GM19397 (cell line): ENCODE results near the gene CCDC87.
"Not testable (repeated sequence)": the region's sequence is repeated elsewhere in the genome, so short reads cannot be mapped to it uniquely, and the experiment has no call there.

Source experiments
- ATAC-seq: cut with Tn5 transposase; IDR thresholded peaks from one replicate; pipeline ENCODE4 v1.9.1; 2021; ENCODE audit warnings: mild to moderate bottlenecking, moderate library complexity; ENCODE audit not compliant: unreplicated experiment

Gene CCDC87

GRCh38 chr11:66617155-66617834, 24.4 kb upstream of the CCDC87 start:
- ATAC-seq: no peak

DNA sequence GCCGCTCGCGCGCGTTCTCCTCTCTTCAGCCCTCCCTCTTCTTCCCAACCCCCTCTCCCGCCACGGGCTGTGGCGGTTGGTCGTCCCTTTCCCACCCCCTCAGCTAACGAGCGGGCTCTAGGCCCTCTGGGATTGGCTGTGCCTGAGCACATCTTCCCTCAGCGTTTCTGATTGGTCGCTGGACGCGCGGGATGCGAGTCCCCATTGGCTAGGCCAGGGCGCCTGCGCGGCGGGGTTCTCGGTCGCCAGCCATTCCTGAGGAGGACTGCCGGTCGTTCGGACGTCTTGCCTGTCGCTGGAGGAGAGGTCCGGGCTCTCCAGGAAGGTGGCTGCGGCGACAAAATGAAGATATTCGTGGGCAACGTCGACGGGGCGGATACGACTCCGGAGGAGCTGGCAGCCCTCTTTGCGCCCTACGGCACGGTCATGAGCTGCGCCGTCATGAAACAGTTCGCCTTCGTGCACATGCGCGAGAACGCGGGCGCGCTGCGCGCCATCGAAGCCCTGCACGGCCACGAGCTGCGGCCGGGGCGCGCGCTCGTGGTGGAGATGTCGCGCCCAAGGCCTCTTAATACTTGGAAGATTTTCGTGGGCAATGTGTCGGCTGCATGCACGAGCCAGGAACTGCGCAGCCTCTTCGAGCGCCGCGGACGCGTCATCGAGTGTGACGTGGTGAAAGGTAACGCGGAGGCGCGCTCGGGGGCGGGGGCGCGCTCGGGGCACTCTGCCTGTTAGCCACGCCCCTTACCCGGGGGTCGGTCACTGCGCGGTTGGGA, 23.7 kb upstream of the CCDC87 start, which contains the start of gene RBM14:
TSS of gene RBM14 (plus strand) at position 252 of the 776 bp plus-strand sequence. CDS start at position 343, 91 bp downstream.
- ATAC-seq: peak; percentile 91

DNA sequence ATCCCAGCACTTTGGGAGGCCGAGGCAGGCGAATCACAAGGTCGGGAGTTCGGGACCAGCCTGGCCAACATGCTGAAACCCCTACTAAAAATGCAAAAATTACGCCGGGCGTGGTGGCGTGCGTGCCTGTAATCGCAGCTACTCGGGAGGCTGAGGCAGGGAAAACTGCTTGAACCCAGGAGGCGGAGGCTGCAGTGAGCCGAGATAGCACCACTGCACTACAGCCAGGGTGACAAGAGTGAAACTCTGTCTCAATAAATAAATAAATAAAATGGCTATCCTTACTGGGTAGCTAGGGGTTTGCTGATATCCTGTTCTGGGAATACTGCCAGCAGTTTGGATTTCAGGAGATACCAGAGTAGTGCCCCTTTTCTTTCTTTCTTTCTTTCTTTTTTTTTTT, 21.2 kb upstream of the CCDC87 start:
- ATAC-seq: no peak

DNA sequence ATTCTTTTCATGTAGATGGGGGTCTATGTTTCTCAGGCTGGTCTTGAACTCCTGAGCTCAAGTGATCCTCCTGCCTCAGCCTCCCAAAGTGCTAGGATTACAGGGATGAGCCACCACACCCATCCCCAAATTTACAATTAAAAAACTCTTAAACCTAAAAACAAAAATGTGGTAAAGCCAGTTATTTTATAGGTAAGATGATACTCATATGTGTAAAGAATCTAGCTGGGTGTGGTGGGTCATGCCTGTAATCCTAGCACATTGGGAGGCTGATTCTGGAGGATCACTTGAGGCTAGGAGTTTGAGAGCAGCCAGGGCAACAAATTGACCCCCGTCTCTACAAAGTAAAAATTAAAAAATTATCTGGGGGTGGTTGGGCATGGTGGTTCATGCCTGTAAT, 19.6 kb upstream of the CCDC87 start:
- ATAC-seq: no peak

DNA sequence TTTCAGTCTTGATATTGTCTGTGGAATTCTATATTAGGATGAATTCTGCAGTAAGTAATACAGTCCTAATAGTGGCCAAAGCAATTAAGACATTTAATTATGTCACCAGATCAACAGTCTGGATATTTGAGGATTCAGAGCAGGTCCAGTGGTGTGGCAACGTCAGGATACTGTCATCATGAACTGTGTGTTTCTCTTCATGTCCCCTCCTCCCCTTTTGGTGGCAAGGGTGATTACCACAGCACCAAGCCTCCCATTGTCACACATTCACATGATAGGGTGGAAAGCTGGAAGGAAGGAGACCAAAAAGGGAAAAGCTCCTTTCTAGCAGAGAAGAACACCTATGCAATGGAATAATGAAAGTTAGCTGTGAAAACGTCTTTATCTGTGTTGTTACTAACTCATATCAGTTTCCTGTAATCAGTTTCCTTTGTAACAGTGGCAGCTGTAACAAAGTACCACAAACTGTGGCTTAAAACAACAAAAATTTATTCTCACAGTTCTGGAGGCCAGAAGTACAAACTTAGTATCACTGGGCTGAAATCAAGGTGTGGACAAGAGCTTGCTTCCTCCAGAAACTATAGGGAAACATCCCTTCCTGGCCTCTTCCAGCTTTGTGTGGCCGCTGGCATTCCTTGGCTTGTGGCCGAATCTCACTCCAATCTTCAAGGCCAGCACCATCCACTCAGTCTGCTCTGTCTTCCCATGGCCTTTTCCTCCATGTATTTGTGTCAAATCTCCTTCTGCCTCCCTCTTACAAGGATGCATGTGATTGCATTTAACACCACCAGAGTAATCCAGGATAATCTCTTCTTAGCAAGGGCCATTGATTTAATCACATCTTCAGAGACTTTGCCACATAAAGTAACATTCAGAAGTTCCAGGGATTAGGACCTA, 17.1 kb upstream of the CCDC87 start:
- no peak for ATAC-seq

DNA sequence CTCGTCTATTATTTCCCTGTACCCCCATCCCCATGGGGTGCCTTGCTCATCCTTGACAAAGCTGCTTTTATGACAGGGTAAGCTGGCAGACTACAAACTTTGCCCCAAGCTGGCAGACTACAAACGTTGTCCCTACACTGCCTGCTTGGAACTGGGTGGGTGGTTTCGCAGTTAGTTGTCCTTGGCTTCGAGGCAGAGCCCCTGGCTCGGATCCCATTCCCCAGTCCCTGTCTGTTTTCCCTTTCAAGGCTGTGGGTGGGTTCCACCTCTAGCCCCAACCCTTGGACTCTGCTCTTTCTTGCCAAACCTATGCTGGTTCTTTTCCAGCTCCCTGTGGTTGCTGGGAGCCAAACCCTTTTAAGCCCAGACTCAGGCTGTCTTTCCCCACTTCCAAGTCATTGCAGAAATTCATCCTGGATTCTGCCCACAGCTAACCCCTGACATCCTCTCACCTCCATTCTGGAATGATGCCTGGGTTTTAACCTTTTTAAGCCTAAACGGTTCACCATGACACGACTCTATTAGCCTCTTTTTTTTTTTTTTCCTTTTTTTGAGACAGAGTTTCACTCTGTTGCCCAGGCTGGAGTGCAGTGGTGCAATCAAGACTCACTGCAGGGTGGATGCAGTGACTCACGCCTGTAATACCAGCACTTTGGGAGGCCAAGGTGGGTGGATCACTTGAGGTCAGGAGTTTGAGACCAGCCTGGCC, 14.4 kb upstream of the CCDC87 start:
- no peak for ATAC-seq

GRCh38 chr11:66606608-66607007, 13.7 kb upstream of the CCDC87 start:
- ATAC-seq: not testable (repeated sequence)

- no peak for ATAC-seq
Measured at GRCh38 chr11:66604155-66604554, 11.3 kb upstream of the CCDC87 start.

DNA sequence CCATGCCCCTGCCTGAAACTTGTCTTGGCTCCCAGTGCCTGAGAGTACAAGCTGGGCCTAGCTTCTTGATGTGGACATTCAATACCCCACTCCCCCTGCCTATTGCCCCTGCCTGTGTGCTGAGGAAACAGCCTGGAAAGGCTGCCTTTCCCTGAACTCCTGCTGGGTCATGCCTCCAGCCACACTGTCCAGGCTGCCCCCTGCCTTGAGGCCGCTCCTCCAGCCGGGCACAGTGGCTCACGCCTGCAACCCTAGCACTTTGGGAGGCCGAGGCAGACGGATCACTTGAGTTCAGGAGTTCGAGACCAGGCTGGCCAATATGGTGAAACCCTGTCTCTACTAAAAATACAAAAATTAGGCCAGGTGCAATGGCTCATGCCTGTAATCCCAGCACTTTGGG, 10.2 kb upstream of the CCDC87 start:
- ATAC-seq: no peak

DNA sequence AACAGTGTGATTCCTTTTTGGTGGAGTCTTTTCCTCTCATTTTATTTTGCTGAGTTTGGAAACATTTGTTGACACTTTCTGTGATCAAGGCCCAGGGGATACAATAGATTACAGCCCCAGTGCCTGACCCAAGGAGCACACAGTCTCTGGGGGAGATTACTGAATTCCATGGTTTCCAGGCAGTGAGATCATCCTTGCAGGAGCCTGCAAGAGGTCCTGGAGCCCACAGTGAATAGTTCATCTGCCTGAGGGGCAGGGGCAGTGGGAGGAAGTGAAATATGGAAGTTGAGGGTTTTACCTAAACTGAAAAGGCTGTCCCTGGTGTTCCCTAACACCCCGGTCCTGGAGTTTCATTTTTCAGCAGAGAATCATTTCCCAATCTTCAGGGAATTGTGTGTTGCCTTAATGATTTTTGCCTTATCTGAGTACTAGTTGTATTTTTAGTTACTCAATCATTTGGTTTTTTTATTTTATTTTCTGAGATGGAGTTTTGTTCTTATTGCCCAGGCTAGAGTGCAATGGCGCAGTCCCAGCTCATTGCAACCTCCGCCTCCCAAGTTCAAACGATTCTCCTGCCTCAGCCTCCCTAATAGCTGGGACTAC, 7.9 kb upstream of the CCDC87 start:
- ATAC-seq: no peak

- no peak for ATAC-seq
Measured at GRCh38 chr11:66600219-66600618, 7.4 kb upstream of the CCDC87 start.

GRCh38 chr11:66598993-66599392, 6.1 kb upstream of the CCDC87 start:
- no peak for ATAC-seq

DNA sequence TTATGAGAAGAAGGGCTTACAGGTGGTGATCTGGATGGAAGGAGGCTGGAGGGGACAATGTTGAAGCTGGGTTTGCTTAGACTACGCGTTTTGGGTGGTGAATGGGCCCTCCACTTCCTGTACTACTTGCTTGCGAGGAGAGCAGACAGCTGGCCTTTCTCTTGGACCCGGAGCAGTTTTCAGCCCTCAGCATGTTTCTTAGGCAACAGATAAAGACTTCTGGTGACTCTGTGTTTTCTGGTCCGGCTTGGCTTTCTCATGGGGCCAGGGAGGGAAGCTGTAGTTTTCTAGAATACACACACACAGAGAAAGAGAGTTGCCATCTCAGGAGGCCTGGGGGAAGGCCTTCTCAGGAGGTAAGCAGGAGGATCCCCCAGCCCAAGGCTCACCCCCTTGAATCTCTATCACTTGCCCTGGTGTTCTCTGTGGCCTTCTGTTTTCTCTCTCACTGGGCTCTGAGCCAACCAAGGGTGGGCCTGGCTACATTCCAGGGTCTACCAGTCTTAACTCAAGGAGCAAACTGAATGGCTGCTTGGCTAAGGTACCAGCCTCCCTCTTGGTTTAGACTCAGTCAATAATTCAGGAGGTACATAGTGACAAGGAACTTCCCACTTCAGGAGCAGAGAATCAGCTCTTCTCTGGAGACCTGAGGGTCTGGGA, 2.5 kb upstream of the CCDC87 start:
- ATAC-seq: no peak

DNA sequence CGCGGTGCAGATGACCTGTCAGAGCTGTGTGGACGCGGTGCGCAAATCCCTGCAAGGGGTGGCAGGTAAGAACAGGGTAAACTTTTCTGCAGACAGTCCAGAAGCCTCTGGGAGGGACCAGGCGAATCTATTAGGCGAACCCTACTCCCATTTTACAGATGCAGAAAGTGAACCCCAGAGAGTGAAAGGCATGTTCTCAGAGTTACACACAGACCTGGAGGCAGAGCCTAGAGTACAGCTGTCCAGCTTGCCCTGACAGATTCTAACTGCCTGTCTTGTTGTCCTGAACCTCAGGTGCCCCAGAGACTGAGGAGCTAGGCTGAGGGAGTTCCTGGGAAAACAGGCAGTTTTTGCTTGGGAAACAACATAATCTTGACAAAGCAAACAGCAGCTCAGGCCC, 787 bp upstream of the CCDC87 start:
- ATAC-seq: no peak

GRCh38 chr11:66593303-66593635, 406 bp upstream of the CCDC87 start:
- ATAC-seq: no peak

GRCh38 chr11:66591175-66591574, 1.7 kb downstream of the CCDC87 start:
- no peak for ATAC-seq

DNA sequence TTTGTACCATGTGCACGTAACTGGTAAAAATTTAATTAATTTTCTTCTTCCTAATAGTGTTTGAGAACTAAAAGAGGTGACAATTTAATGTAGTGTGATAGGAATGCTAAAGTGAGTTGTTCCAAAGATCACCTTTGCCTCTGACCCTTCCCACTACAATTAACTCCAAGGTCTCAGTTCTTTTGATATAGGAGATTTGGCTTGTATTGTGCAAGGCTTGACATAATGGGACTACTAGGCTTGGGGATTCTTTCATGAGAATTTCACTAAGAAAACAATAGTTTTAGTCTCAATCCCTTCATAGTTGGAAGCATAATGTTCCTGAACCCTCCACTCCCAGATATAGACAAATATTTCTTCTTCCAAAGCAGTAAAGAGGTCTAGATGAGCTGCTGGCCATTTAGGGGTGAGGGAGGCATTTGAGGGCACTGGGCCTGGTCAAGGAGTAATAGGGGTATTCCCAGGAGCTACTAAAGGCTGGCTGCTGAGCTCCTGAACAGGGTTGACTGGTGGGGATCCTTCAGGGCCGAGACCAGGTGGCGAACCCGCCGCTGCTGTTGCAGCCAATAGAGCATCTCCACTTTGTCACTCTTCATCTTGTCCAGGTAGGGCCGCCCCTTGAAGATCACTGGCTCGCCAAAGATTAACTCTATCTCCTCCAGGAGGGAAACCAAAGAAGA, 2.7 kb downstream of the CCDC87 start:
- no peak for ATAC-seq

DNA sequence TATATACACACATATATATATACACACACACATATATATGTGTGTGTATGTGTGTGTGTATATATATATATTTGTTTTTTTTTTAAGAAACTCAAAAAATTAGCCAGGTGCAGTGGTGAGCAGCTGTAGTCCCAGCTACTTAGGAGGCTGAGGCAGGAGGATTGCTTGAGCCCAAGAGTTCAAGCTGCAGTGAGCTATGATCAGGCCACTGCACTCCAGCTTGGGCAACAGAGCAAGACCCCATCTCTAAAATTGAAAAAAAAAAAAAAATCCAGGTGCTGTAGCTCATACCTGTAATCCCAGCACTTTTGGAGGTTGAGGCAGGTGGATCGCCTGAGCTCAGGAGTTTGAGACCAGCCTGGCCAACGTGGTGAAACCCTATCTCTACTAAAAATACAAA, 3.5 kb downstream of the CCDC87 start:
- not testable (repeated sequence) for ATAC-seq

- no peak for ATAC-seq
Measured at GRCh38 chr11:66586136-66586535, 6.7 kb downstream of the CCDC87 start.
